Mesothelial cell of epicardium (in vitro differentiated cells): Measurements from ENCODE around the gene CDV3. TPM values are rescaled to one million over a fixed set of nuclear protein-coding genes. Genes with fewer than 3 reads are reported as not detected.

Experiments used
- DNase-seq, 2 experiments: peaks; one replicate each; pipeline ENCODE4 v3.0.0; 2021; ENCODE audit warnings: low spot score in 2 of 2; ENCODE audit not compliant: unreplicated experiment in 2 of 2
- H3K27ac Mint-ChIP-seq: 2 replicates; pipeline ENCODE4 v1.8.0; 2021; ENCODE audit warnings: mixed read lengths
- H3K27me3 Mint-ChIP-seq: 2 replicates; pipeline ENCODE4 v1.8.0; 2021; ENCODE audit warnings: low read depth, mixed read lengths
- H3K36me3 Mint-ChIP-seq: 2 replicates; pipeline ENCODE4 v1.8.0; 2021; ENCODE audit warnings: mixed read lengths
- H3K4me1 Mint-ChIP-seq: 2 replicates; pipeline ENCODE4 v1.8.0; 2021; ENCODE audit warnings: mixed read lengths
- H3K4me3 Mint-ChIP-seq: 2 replicates; pipeline ENCODE4 v1.8.0; 2021; ENCODE audit warnings: mild to moderate bottlenecking, moderate library complexity, mixed read lengths
- H3K9me3 Mint-ChIP-seq: 2 replicates; pipeline ENCODE4 v1.8.0; 2021; ENCODE audit warnings: mixed read lengths
- CTCF ChIP-seq: fragments of 200-600 bp; sonication (generic); IDR thresholded peaks from one replicate; pipeline ENCODE4 v1.5.0; 2021; ENCODE audit warnings: antibody characterized with exemption; ENCODE audit not compliant: unreplicated experiment
- total RNA-seq: library from RNA; stranded (reverse); gene quantifications from 3 replicates; pipeline ENCODE4 v1.2.1, GENCODE V29; 2021

CDV3 gene
- total RNA-seq, 1 donor from 2014 or later: 127 TPM

GRCh38 chr3:133562376-133562775, 11.1 kb upstream of the CDV3 start:
- no peak overlapping the region for H3K4me3 Mint-ChIP-seq

DNA sequence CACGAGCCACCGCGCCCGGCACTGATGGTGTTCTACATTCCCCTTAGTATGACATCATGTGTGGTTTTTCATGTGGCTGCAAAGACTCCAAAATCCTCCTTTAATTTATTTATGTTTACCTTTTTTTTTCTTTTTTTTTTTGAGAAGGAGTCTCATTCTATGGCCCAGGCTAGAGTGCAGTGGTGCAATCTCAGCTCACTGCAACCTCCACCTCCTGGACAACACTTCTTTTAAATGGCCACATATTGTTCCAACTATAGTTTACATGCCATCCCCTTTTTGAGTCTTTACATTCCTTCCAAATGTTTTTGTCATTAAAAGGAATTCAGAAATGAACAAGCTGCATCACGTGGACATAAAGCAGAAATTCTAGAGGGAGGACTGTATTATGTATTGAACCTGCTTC, 10.3 kb upstream of the CDV3 start:
- peaks cover 17% of the 10 kb centered on the region for H3K4me1 Mint-ChIP-seq
- no peak for DNase-seq
- H3K36me3 Mint-ChIP-seq: peaks cover 2% of the 10 kb centered on the region
- peaks cover 6% of the 10 kb centered on the region for H3K9me3 Mint-ChIP-seq
- H3K27ac Mint-ChIP-seq: peak overlapping the region; percentile 39
- TF ChIP-seq CTCF: no peak
- H3K27me3 Mint-ChIP-seq: no peaks in the 10 kb centered on the region
- H3K4me3 Mint-ChIP-seq: no peak overlapping the region

More at GRCh38 chr3:133562376-133562775, 11.1 kb upstream of the CDV3 start:
- Mint-ChIP-seq H3K4me1 (peaks cover 17% of the 10 kb centered on the region), H3K27me3 (no peaks in the 10 kb centered on the region), H3K9me3 (peaks cover 6% of the 10 kb centered on the region), H3K36me3 (peaks cover 2% of the 10 kb centered on the region), H3K27ac (peak overlapping the region; percentile 39)
- no peak for TF ChIP-seq CTCF
- DNase-seq: no peak

DNA sequence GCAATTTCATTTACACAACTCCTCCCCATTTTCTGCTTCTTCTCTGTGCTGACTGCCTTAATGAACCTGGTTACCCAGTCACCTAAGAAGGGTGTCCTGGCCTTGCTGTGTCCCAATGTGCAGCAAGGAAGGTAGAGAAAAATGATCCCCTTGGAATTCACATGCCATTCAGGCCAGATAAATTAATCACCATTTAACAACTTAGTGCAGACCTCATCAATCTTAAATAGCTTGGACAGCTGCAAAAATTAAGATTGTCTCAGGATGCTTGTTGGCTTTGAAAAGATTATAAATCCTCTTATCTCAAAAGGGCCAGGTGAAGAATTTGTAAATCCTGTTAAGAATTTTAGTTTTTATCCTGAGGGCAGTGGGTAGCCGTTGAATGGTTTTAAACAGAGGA, 9.7 kb upstream of the CDV3 start:
- H3K4me1 Mint-ChIP-seq: peaks cover 17% of the 10 kb centered on the region
- no peaks in the 10 kb centered on the region for H3K36me3 Mint-ChIP-seq
- no peak for TF ChIP-seq CTCF
- no peak for DNase-seq
- no peaks in the 10 kb centered on the region for H3K27me3 Mint-ChIP-seq
- H3K9me3 Mint-ChIP-seq: peaks cover 3% of the 10 kb centered on the region
- H3K27ac Mint-ChIP-seq: no peak overlapping the region
- no peak overlapping the region for H3K4me3 Mint-ChIP-seq

- DNase-seq: no peak
- no peaks in the 10 kb centered on the region for H3K27me3 Mint-ChIP-seq
- no peak for TF ChIP-seq CTCF
- no peak overlapping the region for H3K27ac Mint-ChIP-seq
- no peaks in the 10 kb centered on the region for H3K9me3 Mint-ChIP-seq
- H3K4me1 Mint-ChIP-seq: peaks cover 38% of the 10 kb centered on the region
- H3K36me3 Mint-ChIP-seq: no peaks in the 10 kb centered on the region
- no peak overlapping the region for H3K4me3 Mint-ChIP-seq
Measured at GRCh38 chr3:133568294-133569014, 5.0 kb upstream of the CDV3 start.

- Mint-ChIP-seq H3K4me1 (peaks cover 34% of the 10 kb centered on the region), H3K27ac (peak overlapping the region; percentile 97), H3K27me3 (no peaks in the 10 kb centered on the region), H3K9me3 (no peaks in the 10 kb centered on the region), H3K36me3 (no peaks in the 10 kb centered on the region), H3K4me3 (no peak overlapping the region)
- no peak for TF ChIP-seq CTCF
- no peak for DNase-seq
Measured at GRCh38 chr3:133570139-133570936, 3.1 kb upstream of the CDV3 start.
